Colonic mucosa (tissue), 4 donors: ENCODE results near the gene ANAPC2. TPM values are rescaled to one million over a fixed set of nuclear protein-coding genes. Genes with fewer than 3 reads are reported as not detected.

Experiments used
- DNase-seq: peaks from one replicate; pipeline ENCODE4 v3.0.0-alpha.2; 2020
- H3K27ac ChIP-seq: fragments of 200-600 bp; one replicate; pipeline ENCODE4 v1.8.0; 2021
- H3K27me3 ChIP-seq: fragments of 200-600 bp; one replicate; pipeline ENCODE4 v1.8.0; 2021
- H3K36me3 ChIP-seq: fragments of 200-600 bp; one replicate; pipeline ENCODE4 v1.8.0; 2021
- H3K4me1 ChIP-seq: fragments of 200-600 bp; one replicate; pipeline ENCODE4 v1.8.0; 2021; ENCODE audit warnings: mild to moderate bottlenecking
- H3K4me3 ChIP-seq: fragments of 200-600 bp; one replicate; pipeline ENCODE4 v1.8.0; 2021
- H3K9ac ChIP-seq, 2 donors: one replicate each; pipeline ENCODE4 v1.7.0; 2013; ENCODE audit warnings: control low read depth in 2 of 2, low read depth in 2 of 2, low read length in 2 of 2
- H3K9me3 ChIP-seq: fragments of 200-600 bp; one replicate; pipeline ENCODE4 v1.8.0; 2021
- CTCF ChIP-seq: fragments of 200-600 bp; IDR thresholded peaks from one replicate; pipeline ENCODE4 v1.8.0; 2022; ENCODE audit warnings: antibody characterized with exemption, mild to moderate bottlenecking
- intact Hi-C: fragments of 100-400 bp; cut with DNase I; formaldehyde crosslinking; loops from one replicate; pipeline ENCODE4 v1.14.1; 2022
- total RNA-seq, 2 donors: library from RNA; stranded (reverse); fragmentation: NEBNext Ultra II Directional in 1 of 2; extraction: Animal tissue kit (Norgen Biotek cat#: 25700) in 1 of 2; gene quantifications; one replicate each; pipeline ENCODE4 v1.2.1, GENCODE V29; 2021
- donor health status: healthy.
- donor health status: DM: no; HTN: no; CAD: no.
- donor health status: DM: no; HTN: no; CAD: no.

ANAPC2 gene
- total RNA-seq, 2 donors from 2014 or later: 33.8 to 67.8 TPM

DNA sequence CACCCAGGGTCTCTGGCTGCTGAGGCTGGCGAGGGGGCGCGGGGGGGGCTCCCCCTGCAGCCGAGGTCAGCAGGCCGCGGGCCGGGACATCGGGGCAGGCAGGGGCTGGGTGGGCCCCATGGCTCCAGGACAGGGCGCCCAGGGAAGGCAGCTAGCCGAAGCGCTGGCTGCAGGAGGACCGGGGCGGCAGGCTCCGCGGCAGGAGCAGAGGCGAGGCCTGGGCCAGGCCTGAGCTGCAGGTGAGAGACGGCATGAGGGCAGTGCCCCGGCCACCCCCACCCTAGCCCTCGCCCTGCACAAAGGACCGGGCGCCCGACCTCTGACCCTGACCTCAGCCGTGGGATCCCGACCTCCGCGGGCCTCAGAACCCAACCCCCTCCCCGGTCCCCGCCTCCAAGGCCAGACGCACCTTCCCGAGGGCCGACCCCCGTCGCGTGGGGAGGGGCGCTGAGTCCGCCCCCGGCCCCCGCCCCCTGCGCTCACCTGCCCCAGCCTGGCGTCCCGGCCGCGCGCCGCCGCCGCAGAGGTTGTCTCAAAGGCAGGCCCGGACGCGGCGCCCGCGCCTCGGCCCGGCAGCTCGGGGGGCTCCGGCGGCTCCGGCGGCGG is 33.2 kb upstream of the ANAPC2 start:
- peak overlapping the region; percentile 28 for H3K4me3 ChIP-seq
- peak overlapping the region; percentile 5 to 54 for H3K9ac ChIP-seq
- H3K27me3 ChIP-seq: no peaks in the 10 kb centered on the region
- peak; percentile 56 for DNase-seq
- intact Hi-C loops: no loop called here
- TF ChIP-seq CTCF: no peak
- no peaks in the 10 kb centered on the region for H3K9me3 ChIP-seq
- no peaks in the 10 kb centered on the region for H3K36me3 ChIP-seq
- peaks cover 14% of the 10 kb centered on the region for H3K4me1 ChIP-seq
- H3K27ac ChIP-seq: no peak overlapping the region

DNA sequence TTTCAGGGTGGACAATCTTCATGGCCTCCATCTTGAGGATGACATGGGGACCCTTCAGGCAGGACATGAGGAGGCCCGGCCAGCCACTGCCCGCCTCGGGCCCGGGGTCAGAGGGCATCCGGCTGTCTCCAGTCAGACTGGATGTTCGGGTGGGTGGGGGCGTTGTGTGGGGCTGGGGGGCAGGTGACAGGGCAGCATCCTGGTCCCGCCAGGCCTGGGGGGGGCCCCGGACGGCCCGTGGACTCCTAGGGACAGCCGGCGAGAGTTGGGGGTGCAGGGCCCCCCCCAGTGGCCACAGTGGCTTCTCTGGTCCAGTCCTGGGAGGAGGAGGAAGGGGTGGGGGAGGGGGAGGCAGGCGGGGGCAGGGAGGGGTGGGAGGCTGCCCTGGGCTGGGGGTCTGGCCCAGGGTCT is 32.7 kb upstream of the ANAPC2 start:
- Histone ChIP-seq H3K4me3 (no peak overlapping the region), H3K4me1 (peaks cover 13% of the 10 kb centered on the region)

GRCh38 chr9:137220317-137221094 is 32.1 kb upstream of the ANAPC2 start:
- Histone ChIP-seq H3K4me3 (no peak overlapping the region), H3K9me3 (no peaks in the 10 kb centered on the region), H3K27ac (no peak overlapping the region), H3K36me3 (no peaks in the 10 kb centered on the region), H3K27me3 (no peaks in the 10 kb centered on the region), H3K9ac (no peak overlapping the region), H3K4me1 (peaks cover 13% of the 10 kb centered on the region)
- intact Hi-C loops: no loop called here
- no peak for DNase-seq
- no peak for TF ChIP-seq CTCF

More for the DNA sequence above, 32.7 kb upstream of the ANAPC2 start:
- no peak for TF ChIP-seq CTCF
- Histone ChIP-seq H3K27me3 (no peaks in the 10 kb centered on the region), H3K9me3 (no peaks in the 10 kb centered on the region), H3K9ac (no peak overlapping the region), H3K36me3 (no peaks in the 10 kb centered on the region), H3K27ac (no peak overlapping the region)
- no peak for DNase-seq
- intact Hi-C loops: no loop called here

GRCh38 chr9:137219757-137220316 is 31.5 kb upstream of the ANAPC2 start:
- Histone ChIP-seq H3K9me3 (no peaks in the 10 kb centered on the region), H3K9ac (no peak overlapping the region), H3K27me3 (no peaks in the 10 kb centered on the region), H3K27ac (no peak overlapping the region), H3K36me3 (no peaks in the 10 kb centered on the region), H3K4me1 (peaks cover 12% of the 10 kb centered on the region), H3K4me3 (no peak overlapping the region)
- TF ChIP-seq CTCF: no peak
- no peak for DNase-seq
- intact Hi-C loops: no loop called here

DNA sequence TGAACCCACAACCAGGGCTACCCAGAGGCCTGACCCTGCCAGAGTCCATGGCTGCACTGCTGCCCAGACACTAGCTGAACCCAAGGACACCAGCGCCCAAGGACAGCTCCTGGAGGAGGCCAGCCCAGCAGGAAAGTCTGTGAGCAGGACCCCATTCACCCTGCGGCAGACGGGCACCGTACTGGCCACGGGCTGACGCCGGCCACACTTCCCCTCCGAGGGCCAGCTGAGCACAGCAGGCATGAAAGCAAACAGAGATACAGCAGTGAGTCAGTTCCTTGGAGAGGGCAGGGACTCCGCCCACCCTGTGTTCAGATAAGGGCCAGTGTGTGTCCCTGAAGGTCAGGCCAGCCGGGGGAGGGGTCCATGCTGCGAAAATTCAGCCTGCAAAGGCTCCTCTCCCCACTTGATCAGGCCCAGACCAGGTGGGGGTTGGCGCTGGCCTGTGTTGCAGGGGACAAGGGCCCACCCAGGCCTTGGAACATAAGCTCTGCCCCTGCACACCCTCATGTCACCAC is 30.5 kb upstream of the ANAPC2 start:
- Histone ChIP-seq H3K36me3 (no peaks in the 10 kb centered on the region), H3K27ac (peak overlapping the region; percentile 88), H3K9ac (peak overlapping the region; percentile 58 to 89), H3K27me3 (no peaks in the 10 kb centered on the region), H3K9me3 (no peaks in the 10 kb centered on the region), H3K4me1 (peaks cover 9% of the 10 kb centered on the region), H3K4me3 (no peak overlapping the region)
- intact Hi-C loops: no loop called here
- DNase-seq: peak; percentile 78
- TF ChIP-seq CTCF: no peak
